Liver (tissue), 3 donors: ENCODE results near the gene APOL3.

Experiments
- HNF4G ChIP-seq: IDR thresholded peaks from 2 replicates; pipeline ENCODE4 v1.6.1; 2016; ENCODE audit warnings: antibody characterized with exemption
- RAD21 ChIP-seq, 2 donors: IDR thresholded peaks; 2 replicates each; pipeline ENCODE4 v1.6.1; 2016; ENCODE audit warnings: antibody characterized with exemption in 2 of 2, mild to moderate bottlenecking in 2 of 2
- RXRA ChIP-seq, 2 donors: IDR thresholded peaks; 2 replicates each; pipeline ENCODE4 v1.6.1; 2017 to 2018; ENCODE audit warnings: antibody characterized with exemption in 2 of 2, mild to moderate bottlenecking in 1 of 2
- SP1 ChIP-seq: IDR thresholded peaks from 2 replicates; pipeline ENCODE4 v1.6.1; 2018; ENCODE audit warnings: antibody characterized with exemption, mild to moderate bottlenecking
- TF ChIP-seq, protein P1 (sequence below): fragments of 150-350 bp; IDR thresholded peaks from 2 replicates; pipeline ENCODE4 v1.5.1; 2017; ENCODE audit warnings: improper control_type of control experiment, low read depth, low read length; ENCODE audit not compliant: missing input control
- TF ChIP-seq, protein P2 (sequence below): IDR thresholded peaks from 2 replicates; pipeline ENCODE4 v1.6.1; 2016; ENCODE audit warnings: antibody characterized with exemption, mild to moderate bottlenecking
- TF ChIP-seq, protein P3 (sequence below): IDR thresholded peaks from 2 replicates; pipeline ENCODE4 v1.6.1; 2016; ENCODE audit warnings: antibody characterized with exemption
- donor health status: healthy.
- donor health status: healthy.

DNA sequence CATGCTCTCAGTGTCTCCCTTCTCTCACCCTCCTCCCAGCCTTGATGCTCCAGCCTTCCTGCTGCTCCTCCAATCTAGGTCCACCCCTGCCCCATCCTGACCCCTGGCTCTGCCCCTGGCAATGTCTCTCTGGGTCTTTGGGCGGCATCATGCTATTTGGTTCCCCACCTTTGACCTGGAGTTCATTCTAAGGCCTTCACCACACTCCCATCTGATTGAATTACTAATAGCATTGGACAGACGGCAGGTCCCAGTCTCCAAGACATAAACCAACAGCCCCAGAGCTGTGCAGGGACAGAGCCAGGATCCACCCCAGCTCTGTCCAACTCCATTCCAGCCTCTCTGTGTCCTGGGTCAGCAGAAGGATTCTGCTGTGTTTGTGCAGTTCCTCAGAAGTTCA is 33.8 kb upstream of the APOL3 start:
- TF ChIP-seq, protein P1, sequence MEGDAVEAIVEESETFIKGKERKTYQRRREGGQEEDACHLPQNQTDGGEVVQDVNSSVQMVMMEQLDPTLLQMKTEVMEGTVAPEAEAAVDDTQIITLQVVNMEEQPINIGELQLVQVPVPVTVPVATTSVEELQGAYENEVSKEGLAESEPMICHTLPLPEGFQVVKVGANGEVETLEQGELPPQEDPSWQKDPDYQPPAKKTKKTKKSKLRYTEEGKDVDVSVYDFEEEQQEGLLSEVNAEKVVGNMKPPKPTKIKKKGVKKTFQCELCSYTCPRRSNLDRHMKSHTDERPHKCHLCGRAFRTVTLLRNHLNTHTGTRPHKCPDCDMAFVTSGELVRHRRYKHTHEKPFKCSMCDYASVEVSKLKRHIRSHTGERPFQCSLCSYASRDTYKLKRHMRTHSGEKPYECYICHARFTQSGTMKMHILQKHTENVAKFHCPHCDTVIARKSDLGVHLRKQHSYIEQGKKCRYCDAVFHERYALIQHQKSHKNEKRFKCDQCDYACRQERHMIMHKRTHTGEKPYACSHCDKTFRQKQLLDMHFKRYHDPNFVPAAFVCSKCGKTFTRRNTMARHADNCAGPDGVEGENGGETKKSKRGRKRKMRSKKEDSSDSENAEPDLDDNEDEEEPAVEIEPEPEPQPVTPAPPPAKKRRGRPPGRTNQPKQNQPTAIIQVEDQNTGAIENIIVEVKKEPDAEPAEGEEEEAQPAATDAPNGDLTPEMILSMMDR, result no peak
- TF ChIP-seq, protein P2, sequence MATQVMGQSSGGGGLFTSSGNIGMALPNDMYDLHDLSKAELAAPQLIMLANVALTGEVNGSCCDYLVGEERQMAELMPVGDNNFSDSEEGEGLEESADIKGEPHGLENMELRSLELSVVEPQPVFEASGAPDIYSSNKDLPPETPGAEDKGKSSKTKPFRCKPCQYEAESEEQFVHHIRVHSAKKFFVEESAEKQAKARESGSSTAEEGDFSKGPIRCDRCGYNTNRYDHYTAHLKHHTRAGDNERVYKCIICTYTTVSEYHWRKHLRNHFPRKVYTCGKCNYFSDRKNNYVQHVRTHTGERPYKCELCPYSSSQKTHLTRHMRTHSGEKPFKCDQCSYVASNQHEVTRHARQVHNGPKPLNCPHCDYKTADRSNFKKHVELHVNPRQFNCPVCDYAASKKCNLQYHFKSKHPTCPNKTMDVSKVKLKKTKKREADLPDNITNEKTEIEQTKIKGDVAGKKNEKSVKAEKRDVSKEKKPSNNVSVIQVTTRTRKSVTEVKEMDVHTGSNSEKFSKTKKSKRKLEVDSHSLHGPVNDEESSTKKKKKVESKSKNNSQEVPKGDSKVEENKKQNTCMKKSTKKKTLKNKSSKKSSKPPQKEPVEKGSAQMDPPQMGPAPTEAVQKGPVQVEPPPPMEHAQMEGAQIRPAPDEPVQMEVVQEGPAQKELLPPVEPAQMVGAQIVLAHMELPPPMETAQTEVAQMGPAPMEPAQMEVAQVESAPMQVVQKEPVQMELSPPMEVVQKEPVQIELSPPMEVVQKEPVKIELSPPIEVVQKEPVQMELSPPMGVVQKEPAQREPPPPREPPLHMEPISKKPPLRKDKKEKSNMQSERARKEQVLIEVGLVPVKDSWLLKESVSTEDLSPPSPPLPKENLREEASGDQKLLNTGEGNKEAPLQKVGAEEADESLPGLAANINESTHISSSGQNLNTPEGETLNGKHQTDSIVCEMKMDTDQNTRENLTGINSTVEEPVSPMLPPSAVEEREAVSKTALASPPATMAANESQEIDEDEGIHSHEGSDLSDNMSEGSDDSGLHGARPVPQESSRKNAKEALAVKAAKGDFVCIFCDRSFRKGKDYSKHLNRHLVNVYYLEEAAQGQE, result no peak
- TF ChIP-seq HNF4G (no peak), SP1 (no peak), RXRA (IDR thresholded peaks at IDR 0.05) (no peak), RAD21 (IDR thresholded peaks at IDR 0.05) (no peak)
- TF ChIP-seq, protein P3, sequence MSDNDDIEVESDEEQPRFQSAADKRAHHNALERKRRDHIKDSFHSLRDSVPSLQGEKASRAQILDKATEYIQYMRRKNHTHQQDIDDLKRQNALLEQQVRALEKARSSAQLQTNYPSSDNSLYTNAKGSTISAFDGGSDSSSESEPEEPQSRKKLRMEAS, result no peak
